HG03469 (cell line): ENCODE results near the gene PRCC.
"Not testable (repeated sequence)": the region's sequence is repeated elsewhere in the genome, so short reads cannot be mapped to it uniquely, and the experiment has no call there.

Experiments
- ATAC-seq: cut with Tn5 transposase; IDR thresholded peaks from one replicate; pipeline ENCODE4 v1.9.1; 2021; ENCODE audit warnings: mild to moderate bottlenecking, moderate library complexity, moderate number of reproducible peaks; ENCODE audit not compliant: unreplicated experiment

The PRCC gene

DNA sequence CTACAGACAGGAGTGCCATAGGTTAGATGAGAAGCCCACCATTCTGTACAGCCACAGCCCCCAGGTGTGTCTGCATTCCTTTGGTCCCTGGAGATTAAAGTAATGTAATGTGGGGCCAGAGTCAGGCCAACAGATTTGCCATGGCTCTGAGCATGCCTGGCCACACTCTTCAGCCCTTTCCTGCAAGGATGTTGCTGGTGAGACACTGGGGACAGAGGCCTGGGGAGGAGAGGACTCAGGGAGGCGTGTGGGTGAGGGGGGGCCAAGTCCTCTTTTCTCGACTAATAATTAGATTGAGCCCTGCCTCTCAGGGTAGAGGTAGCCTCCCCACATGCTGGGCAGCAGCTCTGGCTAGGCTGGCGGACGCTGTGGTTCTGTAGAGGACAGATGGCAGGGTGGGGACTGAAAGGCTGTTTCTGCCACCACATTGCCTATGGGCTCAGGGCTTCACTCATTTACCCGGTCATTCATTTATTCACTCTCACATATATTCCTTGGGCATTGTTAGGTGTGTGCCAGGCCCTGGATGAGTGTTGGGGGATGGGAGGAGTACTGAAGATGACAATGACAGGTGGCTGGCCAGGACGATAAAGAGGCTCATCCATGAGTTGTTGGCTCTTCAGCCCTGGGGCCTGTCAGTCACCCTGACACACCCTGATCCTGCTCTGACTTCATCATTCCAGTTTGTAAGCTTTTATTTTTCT lies 7.1 kb upstream of the PRCC start:
- ATAC-seq = no peak

DNA sequence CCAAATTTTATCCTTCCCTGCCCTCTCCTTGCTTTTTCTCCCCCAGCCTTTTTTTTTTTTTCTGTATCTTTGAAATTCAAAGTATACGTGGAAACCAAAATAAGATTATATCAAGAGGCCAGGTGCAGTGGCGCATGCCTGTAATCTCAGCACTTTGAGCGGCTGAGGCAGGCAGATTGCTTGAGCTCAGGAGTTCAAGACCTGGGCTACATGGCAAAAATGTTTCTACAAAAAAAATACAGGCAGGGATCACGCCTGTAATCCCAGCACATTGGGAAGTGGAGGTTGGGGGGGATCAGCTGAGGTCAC lies 6.6 kb upstream of the PRCC start:
- ATAC-seq = no peak

DNA sequence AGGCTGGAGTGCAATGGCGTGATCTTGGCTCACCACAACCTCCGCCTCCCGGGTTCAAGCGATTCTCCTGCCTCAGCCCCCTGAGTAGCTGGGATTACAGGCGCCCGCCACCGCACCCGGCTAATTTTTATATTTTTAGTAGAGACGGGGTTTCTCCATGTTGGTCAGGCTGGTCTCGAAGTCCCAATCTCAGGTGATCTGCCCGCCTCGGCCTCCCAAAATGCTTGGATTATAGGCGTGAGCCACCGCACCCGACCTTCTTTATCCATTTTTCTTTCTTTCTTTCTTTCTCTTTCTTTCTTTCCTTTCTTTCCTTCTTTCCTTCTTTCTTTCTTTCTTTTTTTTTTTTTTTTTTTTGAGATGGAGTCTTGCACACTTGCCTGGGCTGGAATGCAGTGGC lies 2.2 kb upstream of the PRCC start:
- ATAC-seq = not testable (repeated sequence)

DNA sequence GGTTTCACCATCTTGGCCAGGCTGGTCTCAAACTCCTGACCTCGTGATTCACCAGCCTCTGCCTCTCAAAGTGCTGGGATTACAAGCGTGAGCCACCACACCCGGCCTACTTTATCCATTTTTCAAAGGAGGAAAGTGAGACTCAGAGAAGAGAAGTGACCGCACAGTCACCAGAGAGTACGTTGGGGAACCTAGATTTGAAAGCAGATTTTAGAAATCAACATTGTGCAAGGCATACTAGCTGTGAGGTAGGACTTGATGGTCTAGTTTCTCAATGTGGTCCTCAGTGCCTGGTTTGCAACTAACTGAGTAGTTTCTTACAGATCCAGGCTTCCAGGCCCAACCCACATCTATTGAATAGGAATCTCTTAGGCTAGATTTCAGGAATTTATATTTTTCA lies 1.7 kb upstream of the PRCC start:
- ATAC-seq = no peak

DNA sequence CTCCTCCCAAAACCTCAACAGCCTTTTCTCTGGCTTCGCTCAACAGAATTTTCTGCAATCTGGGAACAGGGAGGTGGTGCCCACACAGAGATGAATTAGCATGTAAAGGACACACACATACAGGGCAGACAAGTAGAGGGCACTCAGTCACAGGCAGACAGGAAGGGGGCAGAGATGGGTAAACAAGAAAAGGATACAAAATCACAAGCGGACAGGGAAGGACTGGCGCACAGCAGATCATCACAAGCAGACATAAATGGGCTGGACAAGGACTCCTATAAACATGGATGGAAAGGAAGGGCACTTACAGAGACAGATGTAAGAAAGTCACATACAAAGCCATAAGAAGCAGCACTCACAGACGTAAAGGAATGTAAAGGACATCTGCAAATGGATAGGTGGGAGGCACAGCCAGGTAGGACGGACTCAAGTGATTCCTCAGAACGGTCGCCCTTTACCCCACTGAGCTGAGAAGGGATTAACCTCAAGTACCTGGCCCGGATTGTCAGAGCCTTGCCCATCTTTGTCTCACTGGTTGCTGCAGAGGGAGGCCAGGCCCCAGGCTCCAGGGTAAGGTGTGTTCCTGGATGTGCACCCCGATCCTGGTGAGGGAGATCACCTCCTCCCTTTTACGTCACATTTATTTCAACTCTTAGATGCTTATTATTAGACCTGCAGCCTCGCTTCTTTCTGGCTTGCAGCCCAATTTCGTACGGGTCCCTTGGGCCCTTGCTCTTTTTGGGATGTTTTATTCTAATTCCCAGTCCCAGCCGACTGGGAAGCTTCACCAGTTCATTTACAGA lies 836 bp upstream of the PRCC start:
- no peak for ATAC-seq

DNA sequence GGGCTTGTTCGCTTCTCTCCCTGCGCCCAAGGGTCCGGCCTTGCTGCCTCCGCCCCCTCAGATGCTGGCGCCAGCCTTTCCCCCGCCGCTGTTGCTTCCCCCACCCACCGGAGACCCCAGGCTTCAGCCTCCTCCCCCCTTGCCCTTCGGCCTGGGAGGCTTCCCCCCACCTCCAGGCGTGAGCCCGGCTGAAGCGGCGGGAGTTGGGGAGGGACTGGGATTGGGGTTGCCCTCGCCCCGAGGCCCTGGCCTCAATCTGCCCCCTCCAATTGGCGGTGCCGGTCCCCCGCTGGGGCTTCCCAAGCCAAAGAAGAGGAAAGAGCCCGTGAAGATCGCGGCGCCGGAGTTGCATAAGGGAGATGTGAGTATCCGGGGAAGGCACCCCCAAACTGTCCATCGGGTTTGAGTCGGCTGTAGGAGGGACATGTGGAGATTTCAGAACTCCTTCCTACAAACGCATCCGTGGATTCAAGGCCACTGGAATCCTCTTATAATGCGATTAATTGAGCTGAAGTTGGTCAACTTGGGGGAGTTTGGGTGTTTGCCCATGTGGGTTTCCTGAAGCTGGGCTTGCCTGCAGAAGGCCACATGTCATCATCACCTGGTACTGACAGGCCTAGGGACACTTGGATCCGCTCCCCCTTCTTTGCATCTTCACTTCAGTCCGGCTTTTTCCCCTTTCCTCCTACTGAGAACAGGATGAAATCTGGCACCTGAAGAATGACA lies 707 bp downstream of the PRCC start:
- no peak for ATAC-seq

DNA sequence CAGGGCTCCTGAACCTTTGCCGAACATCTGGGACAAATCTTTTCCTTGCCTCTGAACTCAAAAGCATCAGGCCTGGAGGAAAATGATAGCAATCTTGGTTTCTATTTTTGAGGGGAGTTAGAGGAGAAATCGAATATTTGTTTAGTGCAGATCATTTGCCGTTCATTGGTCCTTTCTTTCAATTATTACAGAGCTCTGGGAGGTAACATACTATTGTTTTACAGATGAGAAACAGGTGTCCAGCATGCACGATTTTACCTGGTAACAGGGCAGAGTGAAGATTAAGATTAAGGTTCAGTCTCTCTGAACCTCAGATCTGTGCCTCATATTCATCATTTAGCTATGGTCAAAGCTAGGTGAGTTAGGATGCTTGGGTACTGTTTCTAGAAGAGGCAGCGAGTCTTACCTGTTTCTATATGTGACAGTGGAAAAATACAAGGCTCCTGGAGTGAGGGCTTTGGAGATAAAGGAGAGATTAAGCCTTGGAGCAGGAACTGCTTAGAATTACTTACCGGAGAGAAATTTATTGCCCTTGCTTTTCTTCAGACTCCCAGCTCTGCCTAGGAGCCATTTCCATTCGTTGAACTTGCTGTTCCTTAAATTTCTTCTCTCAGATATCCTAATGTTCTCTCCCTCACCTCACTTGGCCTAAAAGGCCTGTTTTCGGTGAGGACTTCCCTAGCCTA lies 1.4 kb downstream of the PRCC start:
- ATAC-seq = no peak

DNA sequence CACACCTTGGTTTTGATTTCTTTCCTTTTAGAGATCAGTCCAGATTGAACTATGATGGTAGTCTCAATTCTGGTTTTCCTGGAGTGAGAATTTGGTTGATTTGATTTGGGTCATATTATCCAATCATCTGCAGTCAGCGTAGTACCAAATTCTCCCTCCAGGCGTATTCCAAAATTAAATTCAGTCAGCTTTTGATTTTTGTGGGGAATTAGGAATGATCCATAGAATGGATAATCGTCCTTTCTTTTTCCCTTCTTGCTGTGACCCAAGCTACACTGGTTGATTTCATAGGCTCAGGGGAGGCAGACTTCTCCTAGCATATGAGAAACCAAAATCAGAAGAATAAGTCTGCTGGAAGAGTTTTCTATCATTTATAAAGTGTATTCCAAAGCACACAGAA lies 4.9 kb downstream of the PRCC start:
- ATAC-seq = no peak

DNA sequence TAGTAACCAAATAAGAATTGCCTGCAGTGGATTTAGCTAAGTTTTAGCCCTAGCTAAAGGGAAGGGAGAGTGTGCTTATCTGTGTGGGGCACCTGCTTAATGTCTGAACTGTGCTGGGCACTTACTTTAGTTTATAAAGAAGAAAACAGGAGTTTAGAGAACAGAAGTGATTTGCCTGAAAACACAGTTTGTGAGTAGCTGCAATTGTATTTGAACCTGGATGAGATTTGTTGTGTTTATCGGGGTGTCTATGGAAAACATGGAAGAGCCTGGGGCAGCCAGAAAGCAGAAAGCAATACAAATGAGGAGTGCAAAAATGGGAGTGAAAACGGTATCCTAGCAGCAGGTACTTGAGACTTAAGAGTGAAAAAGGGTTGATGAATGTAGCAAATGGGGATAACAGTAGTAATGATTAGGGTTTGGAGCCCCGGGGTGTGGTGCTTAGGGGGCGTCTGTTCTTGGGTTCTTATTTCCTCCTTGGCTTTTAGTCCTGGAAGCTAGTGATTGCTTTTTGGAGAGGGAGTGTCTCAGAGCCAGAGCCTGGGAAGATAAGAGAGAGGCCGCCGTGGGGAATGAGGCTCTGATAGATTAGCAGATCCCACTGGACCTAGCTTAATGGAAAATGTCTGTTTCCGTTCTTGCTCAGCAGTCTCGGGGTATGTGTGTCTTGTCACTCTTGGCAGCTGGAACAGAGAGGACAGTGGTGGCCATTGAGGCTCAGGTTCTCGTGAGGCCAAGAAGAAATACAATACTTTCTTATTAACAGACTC lies 5.6 kb downstream of the PRCC start:
- no peak for ATAC-seq

DNA sequence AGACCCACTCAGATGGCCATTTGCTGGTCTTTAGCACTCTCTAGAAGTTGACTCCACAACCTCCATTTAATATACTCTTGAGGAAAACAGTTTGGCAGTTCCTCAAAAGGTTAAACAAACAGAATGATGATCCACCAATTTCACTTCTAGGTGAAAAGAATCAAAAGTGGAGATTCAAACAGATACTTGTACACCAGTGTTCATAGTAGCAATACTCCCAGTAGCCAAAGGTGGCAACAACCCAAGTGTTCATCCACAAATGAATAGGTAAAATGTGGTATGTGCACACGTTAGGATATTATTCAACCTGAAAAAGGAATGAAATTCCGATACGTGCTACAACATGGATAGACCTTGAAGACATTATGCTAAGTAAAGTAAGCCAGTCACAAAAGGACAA lies 6.3 kb downstream of the PRCC start:
- ATAC-seq = no peak

DNA sequence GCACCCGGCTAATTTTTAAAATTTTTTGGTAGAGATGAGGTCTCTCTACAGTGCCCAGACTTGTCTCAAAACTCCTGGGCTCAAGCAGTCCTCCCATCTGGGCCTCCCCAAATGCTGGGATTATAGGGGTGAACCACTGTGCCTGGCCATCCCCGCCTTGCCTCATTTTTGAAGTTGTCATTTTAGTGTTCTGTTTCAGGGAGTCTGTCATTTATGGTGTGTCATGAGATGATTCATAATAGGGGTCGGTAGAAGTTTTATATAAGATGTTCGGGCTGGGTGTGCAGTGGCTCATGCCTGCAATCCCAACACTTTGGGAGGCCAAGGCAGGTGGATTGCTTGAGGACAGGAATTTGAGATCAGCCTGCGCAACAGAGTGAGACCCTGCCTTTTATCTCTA lies 8.5 kb downstream of the PRCC start:
- ATAC-seq = no peak

DNA sequence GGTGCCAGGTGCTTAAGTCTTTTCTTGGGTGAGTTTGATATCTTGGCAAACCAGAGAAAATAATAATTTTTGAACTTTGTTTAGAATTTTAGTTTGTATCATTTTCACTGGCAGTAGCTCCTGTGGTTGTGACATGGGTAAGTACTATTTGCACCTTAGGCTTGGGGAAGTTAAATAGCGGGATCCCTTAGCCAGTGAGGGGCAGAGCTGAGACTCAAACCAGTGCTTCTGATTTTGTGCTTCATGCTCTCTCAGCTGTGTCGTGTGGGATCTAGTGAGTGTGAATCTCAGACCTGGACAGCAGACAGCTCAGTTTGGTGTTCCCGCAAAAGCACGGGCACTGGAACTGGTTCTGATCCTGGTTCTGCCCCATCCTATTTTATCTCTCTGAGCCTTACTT lies 9.6 kb downstream of the PRCC start:
- ATAC-seq = no peak

DNA sequence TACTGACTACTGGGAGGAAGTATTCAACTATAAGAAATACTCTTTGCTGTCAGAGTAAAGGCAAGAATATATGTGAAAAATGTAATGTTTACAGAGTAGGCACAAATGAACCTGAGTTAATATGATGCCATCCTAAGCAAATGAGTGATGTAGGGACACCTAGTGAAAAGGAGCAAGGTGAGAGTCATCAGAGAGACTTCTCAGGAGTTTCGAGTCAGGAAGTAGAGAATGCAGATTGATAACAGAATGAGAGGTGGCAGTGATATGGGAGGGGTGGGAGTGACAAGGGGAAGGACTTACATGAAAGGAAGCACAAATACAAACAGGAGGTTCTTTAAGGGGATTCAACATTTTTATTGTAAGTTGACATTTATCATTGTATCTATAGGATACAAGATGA lies 10.2 kb downstream of the PRCC start:
- ATAC-seq = no peak

DNA sequence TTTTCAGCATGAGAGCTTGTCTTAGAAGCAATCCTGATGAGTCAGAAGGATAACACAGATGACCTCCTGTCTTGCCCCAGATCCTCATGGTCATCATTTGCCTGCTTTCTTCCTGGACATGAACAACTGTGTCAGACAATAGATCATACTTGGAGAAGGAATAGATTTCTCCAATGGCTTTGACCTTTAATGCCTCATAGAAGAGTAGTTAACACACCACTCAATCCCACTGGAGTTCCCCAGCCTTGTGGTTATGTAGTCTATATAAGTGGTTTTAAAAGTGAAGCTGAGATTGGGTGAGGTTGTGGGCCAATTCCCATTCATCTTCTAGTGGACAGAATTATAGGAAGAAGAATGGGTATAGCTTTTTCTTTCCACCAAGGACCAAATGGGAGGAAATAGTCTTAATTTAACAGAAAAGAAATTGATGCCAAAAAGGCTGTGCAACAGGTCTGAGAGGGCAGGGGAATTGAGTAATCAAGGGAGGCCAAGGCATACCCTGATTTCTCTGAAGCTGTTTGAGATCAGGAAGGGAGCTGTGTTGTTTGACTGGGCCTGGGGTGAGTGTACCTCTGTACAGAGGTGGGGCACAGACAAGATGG lies 14.4 kb downstream of the PRCC start:
- ATAC-seq = no peak

DNA sequence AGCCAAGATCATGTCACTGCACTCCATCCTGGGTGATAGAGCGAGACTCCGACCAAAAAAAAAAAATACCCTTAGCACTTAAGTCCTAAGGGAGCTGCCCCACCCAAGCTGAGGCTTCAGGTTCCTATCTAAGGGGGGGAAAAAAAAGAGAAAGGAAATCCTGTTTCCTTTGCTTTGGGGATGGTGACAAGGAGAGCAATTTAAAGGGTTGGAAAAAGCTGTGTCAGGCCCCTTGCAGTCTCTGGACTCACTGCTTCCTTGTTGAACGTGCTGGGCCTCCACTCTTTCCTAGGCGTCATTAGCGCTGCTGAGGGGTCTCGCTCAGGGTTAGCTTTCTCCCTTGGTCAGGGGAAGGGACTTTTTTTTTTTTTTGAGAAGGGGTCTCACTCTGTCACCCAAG lies 18.1 kb downstream of the PRCC start:
- no peak for ATAC-seq

DNA sequence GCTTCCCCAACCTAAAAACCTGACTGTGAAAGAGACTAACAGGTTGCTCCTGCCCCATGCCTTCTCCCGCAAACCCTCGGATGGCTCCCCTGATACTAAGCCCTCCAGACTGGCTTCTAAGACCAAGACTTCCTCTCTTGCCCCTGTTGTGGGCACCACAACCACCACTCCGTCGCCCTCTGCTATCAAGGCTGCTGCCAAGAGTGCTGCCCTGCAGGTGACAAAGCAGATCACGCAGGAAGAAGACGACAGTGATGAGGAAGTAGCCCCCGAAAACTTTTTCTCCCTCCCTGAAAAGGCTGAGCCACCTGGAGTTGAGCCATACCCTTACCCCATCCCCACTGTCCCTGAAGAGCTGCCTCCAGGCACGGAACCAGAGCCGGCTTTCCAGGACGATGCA lies 19.3 kb downstream of the PRCC start:
- ATAC-seq = no peak

DNA sequence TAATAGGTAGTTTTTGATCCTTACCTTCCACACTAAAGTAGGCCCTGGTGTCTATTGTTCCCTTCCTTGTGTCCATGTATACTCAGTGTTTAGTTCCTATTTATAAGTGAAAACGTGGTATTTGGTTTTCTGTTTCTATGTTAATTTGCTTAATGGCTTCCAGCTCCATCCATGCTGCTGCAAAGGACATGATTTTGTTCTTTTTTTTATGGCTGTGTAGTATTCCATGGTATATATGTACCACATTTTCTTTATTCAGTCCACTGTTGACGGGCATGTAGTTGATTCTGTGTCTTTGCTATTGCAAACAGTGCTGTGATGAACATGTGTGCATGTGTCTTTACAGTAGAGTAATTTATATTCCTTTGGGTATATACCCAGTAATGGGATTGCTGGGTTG lies 20.8 kb downstream of the PRCC start:
- ATAC-seq = no peak

DNA sequence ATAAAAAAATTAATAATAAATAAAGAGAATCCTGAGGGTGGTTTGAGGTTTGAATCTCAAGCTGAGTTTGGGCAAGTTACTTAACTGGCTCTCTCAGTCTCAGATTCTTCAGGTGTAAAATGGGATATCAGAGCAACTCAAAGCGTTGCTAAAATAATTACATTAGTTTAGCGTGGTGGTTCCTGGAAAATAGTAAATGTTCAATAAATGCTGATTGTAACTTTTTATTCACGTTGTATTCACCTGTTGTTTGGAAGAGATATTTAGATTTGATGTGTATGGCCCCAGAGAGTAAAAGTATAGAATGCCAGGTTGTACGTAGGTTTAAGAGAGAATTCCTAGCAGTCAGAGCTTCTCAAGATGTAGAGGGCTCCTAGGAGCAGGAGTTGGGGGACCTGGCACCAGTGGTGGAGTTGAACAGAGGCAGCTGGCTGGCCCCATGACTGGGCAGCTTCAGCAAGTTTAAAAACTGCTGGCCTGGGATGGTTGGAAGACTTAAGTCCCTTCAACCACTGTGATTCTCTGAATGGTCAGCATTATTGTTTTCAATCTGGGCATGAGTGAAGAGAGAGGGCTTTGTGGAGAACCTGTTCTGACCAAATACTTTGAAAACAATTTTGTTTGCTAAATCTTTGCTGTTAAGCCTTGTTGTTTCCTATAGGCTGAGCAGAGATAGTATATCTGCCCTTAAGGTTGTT lies 22.4 kb downstream of the PRCC start:
- no peak for ATAC-seq

DNA sequence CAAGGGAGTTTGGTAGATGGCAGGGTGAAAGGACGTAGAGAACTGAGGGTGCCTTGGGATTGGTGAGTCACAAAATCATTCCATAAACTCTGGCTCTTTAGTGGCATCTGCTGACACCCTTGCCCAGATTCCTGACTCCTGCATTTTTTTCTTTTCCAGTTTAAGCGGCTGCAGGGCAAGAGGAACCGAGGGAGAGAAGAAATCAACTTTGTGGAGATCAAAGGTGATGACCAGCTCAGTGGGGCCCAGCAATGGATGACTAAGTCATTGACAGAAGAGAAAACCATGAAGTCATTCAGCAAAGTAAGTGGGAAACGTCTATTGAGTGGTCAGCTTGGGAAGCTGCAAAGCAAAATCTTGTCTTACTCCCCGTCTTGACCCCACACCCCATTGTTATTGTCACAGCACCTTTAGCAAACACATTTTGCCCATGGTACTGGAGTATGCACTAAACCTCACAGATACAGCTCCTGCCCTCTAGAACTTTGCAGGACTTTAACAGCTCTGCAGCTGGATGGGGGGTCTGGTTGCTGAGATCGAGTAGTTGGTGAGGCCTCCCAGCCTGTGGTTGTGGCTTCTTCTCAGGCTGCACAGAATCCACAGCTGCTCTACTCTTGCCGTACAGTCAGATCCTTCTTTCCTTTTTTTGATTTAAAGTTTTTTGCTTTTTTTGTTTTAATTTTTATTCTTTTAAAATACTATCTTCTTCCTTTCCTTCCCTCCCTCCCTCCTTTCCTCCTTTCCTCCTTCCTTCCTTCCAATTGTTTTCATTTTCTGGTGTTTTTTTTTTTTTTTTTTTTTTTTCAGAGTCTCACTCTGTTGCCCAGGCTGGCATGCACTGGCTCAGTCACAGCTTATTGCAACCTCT lies 27.4 kb downstream of the PRCC start:
- ATAC-seq = no peak
